ENCODE results near the gene F2RL2.

F2RL2 gene, protein sequence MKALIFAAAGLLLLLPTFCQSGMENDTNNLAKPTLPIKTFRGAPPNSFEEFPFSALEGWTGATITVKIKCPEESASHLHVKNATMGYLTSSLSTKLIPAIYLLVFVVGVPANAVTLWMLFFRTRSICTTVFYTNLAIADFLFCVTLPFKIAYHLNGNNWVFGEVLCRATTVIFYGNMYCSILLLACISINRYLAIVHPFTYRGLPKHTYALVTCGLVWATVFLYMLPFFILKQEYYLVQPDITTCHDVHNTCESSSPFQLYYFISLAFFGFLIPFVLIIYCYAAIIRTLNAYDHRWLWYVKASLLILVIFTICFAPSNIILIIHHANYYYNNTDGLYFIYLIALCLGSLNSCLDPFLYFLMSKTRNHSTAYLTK

GRCh38 chr5:76622973-76623596 lies at the start of gene F2RL2:
F2RL2 (minus strand) TSS chr5:76623403; CDS start chr5:76623230, 173 bp downstream.
- DNase-seq = no peak

DNA sequence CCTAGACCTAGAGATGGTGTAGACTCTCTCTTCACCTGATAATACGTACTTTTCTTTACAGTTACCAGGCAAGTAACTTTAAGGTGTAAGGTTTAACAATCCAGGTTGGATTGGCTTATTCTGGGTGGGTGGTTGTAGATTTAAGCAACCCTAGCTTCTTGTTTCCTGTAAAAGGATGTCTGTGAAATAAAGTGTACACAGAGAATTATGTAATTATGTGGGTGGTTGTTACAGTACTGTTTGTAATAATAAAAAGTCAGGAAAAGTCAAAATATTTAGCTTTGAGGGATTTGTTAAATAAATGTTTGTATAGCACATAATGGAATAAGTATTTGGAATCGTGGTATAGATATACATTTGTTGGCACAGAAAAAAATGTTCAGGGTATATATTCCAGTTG lies 49.0 kb upstream of the F2RL2 start:
- no peak for DNase-seq

DNA sequence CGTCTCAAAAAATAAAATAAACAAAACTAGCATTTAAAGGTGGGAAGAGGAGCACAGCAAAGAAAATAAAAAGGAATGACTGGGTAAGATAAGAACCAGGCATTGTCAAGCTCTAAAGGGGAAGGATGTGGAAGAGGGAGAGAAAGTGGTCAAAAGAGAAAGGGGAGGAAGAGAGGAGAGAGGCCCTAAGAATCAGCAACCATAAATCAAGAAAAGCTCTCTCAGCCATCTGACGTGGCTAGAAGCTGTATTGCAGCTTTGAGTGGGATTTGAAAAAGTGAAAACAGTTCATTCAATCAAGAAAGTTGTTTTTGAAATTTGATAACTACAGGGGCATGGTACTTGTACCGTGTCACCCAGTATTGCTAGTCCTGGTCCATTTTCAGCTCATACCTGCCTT lies 47.3 kb upstream of the F2RL2 start:
- no peak for DNase-seq

DNA sequence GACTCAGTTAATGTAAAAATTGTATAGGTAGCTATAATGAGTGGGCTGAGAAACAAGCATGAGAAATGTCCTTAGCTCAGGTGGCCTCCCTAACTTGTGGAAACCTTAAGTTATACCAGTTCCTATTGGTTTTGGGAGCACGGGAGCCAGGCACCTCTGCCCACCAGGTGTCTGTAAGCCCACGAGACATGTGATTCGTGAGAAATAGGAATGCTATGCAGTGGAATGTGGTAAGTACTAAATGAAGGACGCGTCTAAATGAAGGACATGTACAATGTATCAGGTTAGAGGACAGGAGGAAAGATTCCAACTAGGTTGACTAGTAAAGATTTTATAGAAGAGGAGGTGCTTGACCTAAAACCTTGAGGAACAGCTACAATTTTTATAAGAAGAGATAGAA lies 46.0 kb upstream of the F2RL2 start:
- no peak for DNase-seq

GRCh38 chr5:76667495-76667894 lies 44.3 kb upstream of the F2RL2 start:
- no peak for DNase-seq

DNA sequence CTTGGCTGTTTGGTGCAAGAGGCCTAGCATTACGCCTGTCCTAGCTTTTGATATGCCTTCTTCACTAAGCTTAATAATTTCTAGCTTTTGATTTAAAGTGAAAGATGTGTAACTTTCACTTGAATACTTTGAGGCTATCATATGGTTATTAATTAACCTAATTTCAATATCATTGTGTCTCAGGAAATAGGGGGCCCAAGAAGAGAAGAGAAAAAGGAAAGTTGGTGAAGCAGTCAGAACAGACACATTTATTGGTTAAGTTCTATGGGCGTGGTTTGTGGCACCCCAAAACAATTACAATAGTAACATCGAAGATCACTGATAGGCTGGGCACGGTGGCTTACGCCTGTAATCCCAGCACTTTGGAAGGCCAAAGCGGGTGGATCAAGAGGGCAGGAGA lies 40.9 kb upstream of the F2RL2 start:
- DNase-seq = no peak

DNA sequence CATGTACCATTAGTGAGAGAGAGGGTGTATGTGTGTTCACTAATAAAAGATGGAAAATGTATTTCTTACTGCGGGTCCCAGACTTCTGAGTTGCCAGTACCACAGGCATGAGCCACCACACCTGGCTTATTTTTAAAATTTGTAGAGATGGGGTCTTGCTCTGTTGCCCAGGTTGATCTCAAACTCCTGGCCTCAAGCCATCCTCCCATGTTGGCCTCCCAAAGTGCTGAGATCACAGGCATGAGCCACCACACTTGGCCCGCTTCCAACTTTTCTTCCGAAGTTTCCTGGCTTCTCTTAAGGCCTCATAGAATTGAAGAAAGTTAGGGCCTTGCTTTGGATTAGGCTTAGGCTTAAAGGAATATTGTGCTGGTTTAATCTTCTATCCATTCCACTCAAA lies 40.4 kb upstream of the F2RL2 start:
- no peak for DNase-seq

DNA sequence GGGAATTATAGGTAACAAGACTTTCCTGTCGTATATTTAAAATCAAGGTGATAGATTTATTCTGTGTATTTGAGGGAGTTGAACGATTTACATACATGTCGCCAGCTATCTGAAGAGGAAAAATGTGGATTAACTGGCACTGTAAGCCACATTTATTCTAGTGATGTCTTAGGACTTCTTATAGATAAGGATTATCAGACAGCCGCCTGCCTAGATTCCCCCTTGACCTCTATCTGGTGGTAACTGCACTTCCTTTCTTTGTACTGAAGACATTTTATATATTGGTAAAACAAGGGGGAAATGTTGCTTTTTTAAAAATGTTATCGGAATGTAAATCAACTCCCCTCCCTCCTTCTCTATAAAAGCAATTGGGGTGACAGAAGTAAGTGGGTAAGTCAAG lies 39.3 kb upstream of the F2RL2 start:
- no peak for DNase-seq

- DNase-seq = no peak
Observed at GRCh38 chr5:76660360-76660759, 37.2 kb upstream of the F2RL2 start.

DNA sequence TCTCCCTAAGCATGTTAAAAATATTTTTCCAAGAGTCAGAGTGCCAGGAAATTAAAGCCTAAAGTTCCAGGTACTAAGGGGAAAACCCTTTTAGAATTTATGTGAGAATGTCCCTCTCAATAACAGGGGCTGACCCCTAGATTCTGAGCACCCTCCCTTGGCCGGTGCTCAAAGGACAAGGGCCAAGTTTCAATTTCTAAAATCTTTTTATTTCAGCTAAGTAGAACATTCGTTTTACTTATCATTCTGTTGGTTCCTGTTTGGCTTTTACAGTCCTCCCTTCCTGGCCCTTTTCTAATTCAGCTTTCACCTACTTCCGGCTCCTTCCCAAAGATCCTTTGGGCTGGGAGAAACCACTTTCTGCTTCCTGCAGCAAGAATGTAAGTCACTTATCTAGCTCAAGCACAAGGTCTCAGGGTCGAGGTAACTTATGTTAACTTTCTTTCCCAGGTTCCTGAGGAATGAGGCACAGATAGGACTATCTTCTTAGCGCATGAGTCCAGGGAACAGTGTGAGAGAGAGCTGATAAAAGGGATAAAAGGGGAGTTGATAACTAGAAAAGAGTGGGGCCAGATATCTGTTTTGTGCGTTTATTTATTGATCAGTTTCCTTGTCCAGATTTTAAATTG lies 34.6 kb upstream of the F2RL2 start:
- DNase-seq = no peak

GRCh38 chr5:76657091-76657490 lies 33.9 kb upstream of the F2RL2 start:
- DNase-seq = no peak

DNA sequence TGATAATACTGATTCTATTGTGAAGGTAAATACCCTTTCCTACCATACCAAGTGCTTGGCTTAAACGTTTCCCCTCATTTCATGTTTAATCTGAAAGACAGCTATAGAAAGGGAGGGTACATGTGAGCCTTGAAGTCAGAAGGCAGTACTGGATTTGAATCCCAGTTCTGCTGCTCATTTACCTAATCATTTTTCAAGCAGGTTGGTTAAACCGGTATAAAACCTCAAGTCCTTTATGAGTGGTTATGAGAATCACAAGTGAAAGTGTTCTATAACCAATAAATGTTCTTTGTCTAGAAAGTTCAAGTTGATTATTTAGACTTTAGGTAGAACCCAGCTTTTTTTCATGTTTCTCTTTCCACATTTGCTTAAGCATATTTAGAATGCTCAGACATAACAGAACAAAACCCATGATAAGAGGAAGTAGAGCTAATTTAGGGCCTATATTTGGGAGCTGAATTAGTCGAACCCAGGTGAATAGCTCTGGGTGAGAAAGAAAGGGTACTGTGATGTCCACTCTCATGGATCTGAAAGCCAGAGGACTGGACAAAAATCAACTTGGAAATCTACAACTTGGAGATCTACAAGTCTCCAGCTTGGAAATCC lies 29.7 kb upstream of the F2RL2 start:
- DNase-seq = no peak

DNA sequence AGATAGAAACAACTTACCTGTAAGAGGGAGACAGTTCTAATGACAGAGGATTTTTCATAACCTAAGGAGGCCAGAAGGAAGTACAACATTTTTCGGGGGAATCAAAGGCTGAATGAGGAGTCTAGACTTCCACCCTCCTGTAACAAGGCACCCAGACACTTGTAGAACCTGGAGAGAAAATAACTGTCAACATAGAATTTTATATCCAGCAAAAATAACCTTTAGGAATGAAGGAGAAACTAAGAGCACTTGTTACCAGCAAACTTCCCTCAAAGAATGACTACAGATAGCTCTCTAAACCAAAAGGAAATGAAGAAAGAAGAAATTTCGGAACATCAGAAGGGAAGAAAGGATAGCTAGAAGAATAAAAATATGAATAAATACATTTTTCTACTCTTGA lies 25.9 kb upstream of the F2RL2 start:
- no peak for DNase-seq

DNA sequence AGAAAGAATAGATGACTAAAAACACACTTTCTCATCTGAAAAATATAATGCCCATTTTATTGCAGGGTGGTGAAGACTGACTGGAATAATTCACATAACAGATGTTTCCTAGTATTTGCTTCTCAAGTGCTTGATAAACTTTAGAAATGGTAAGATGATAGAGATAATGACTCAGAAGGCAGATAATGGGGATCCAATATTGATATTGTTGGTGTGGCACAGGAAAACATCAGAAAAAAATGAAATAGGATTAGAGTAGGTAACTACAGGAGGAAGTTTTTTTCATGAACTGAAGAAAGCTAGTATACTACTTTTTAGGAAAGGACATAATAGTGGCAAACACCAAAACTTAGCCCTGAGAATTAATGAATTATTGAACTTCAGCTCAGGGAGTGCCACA lies 20.2 kb upstream of the F2RL2 start:
- no peak for DNase-seq

GRCh38 chr5:76642390-76643040 lies 19.3 kb upstream of the F2RL2 start:
- DNase-seq = no peak

GRCh38 chr5:76641514-76642120 lies 18.4 kb upstream of the F2RL2 start:
- no peak for DNase-seq

DNA sequence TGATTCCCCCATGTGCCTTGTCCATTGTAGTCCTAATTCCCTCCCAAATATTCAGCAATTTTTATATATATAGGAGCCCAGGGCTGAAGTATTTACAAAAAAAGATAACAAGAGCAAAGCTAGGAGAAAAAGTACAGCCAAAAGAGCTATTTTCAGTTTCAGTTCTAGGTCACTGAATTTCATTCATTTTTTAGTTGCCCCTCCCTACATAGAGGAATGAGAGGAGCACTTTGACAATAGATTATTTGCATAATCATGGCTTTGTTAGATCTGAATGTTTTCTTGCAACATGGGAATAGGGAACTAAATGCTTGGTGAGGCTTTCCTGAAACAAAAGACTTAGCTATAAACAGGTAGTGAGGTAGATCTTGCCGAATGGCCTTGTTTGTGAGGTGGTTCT lies 15.3 kb upstream of the F2RL2 start:
- no peak for DNase-seq

- DNase-seq = no peak
Observed at GRCh38 chr5:76637490-76637889, 14.3 kb upstream of the F2RL2 start.

DNA sequence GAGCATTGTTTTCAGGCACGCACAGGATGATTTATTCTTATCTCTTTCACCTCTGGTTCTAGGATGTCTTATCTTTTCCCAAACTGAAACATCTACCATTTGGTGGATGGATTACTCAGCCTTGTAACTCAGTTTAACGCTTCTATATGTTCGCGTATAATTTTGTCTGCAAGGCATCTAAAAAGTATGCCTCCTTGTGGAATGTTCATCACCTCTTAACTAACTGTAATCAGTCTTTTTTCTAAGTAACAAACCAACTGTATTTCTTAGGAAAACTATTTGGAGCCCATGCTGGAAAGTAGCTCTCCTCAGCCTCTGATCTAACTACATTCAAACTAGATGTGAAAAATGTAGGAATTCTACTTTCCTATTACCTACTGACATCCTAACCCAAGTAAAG lies 11.5 kb upstream of the F2RL2 start:
- DNase-seq = no peak

GRCh38 chr5:76626738-76627137 lies 3.5 kb upstream of the F2RL2 start:
- no peak for DNase-seq

DNA sequence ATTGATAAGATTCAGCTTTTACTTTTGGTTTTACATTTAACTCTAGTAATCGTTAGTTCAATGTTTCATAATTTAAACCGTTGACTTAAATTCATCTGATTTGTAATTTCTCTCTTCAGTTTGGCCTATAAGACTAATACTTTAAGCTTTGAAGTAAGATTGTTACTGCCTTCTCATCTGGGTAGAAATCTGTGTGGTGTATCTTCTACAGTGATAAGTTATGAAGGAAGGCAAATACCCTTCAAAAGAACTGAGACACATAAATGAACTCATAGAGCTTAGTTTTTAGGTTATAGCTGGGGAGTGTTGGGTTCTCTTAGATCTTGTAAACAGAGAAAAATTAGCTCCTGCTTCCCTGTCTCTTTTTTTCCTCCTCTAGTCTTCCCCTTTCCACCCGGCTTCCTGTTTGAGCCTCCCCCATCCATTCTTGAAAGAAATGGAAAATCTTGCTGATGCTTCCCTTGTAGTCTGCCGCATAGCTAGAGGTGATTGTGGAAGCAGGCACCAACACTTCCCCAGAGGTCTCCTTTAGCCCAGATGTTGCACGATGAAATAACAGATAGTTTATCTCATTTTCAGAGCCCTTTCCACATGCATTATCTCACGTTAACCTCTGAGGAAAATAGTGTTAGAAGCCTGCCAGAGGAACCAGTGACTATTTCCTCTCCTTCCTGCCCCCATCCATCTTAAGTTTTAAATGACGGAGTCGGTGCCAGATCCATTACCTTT lies 2.0 kb upstream of the F2RL2 start:
- DNase-seq = no peak

GRCh38 chr5:76622076-76622475 lies 1.1 kb downstream of the F2RL2 start:
- DNase-seq = no peak

Measured in NCI-H146 (cell line).